Central memory CD8-positive, alpha-beta T cell (primary cell): Measurements from ENCODE around the gene CDH23.

ENCODE experiments used
- ATAC-seq: fragments of 150-1000 bp; cut with Tn5 transposase; replicated peaks from 2 replicates; pipeline ENCODE4 v1.10.0; 2022; ENCODE audit warnings: mild to moderate bottlenecking, moderate FRiP score, moderate number of reproducible peaks; ENCODE audit not compliant: poor library complexity, severe bottlenecking; ENCODE audit errors: extremely low read depth
- DNase-seq, 2 donors: peaks; one replicate each; pipeline ENCODE4 v3.0.0; 2021; ENCODE audit warnings: low spot score in 2 of 2
- H3K27ac Mint-ChIP-seq: one replicate; pipeline ENCODE4 v1.8.0; 2022; ENCODE audit warnings: low read depth, mild to moderate bottlenecking, moderate library complexity, mixed read lengths
- H3K27me3 Mint-ChIP-seq: one replicate; pipeline ENCODE4 v1.8.0; 2022; ENCODE audit warnings: mixed read lengths
- H3K36me3 Mint-ChIP-seq: one replicate; pipeline ENCODE4 v1.8.0; 2022; ENCODE audit warnings: mild to moderate bottlenecking, moderate library complexity, mixed read lengths; ENCODE audit not compliant: insufficient read depth
- H3K4me1 Mint-ChIP-seq: one replicate; pipeline ENCODE4 v1.8.0; 2022; ENCODE audit warnings: mixed read lengths
- H3K4me3 Mint-ChIP-seq: one replicate; pipeline ENCODE4 v1.8.0; 2022; ENCODE audit warnings: mild to moderate bottlenecking, moderate library complexity, mixed read lengths
- H3K9me3 Mint-ChIP-seq: one replicate; pipeline ENCODE4 v1.8.0; 2022; ENCODE audit warnings: mixed read lengths

The CDH23 gene

DNA sequence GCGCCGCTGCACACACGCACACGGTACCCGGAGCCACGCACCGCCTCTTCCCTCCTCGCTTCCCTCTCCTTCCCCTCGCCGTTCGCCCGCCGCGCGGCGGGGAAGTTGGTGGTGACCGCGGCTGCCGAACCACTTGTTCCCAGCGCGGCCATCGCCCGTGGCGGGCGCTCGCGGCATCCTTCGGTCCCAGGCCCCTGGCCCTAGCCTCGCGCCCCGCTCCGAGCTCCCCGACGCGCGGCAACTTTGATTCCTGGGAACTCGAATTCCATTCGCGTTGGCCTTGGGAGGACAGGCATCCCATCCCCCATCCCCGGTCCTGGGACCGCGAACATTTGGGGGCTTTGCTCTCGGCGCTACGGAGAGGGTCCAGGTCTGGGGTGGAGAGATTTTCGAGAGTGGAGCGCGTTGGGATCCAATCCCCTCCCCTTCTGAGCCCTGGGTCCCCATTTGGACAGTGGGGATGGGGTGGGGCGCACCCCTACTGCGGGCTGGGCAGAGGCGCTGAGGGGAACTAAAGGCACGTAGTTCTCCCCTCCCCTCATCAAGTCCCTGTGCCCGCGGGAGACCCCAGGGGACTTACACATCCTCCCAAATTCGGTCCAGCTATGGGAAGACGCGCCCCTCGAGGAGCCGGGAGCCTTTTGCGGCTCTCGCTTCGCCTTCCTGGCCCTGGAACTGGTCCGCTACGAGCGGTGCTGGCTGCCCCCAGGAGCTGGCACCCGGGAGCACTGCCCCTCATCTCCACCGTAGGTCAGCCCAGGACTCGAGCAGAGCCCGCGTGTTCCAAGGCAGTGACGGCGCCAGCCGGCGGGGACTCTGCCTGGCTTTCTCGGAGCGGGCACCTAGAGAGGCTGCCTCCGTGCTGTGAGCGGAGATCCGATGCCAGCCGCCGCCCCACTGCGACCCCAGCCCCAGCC lies 834 bp downstream of the CDH23 start:
- Mint-ChIP-seq H3K4me3 (peak overlapping the region; percentile 12), H3K27me3 (peaks cover 72% of the 10 kb centered on the region), H3K9me3 (no peaks in the 10 kb centered on the region), H3K4me1 (peaks cover 15% of the 10 kb centered on the region), H3K36me3 (no peaks in the 10 kb centered on the region), H3K27ac (no peak overlapping the region)
- ATAC-seq (no peak), DNase-seq (no peak)

- Mint-ChIP-seq H3K36me3 (no peaks in the 10 kb centered on the region), H3K27ac (no peak overlapping the region), H3K9me3 (no peaks in the 10 kb centered on the region), H3K4me1 (peaks cover 15% of the 10 kb centered on the region), H3K4me3 (no peak overlapping the region), H3K27me3 (peaks cover 61% of the 10 kb centered on the region)
- ATAC-seq = no peak
- DNase-seq = no peak
Observed at GRCh38 chr10:71398976-71399375, 2.3 kb downstream of the CDH23 start.

DNA sequence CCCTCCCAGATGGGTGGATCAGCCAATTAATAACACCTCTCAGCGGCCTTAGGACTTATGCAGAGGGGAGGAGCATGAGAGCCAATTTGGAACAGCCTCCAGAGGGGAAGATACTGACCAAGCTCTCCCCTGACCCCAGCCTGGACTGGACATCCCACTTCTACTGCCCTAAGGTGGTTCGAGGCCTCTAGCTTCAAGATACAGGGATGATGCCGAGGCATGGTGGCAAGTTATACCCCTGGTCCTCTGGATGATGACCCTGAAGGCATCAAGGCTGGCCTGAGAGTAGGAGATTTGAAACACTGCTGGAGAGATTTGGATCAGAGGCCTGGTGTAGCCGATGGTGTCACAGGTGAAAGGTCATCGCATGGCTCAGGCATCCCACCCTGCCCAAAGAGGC lies 3.2 kb downstream of the CDH23 start:
- no peaks in the 10 kb centered on the region for H3K9me3 Mint-ChIP-seq

GRCh38 chr10:71401056-71401455 lies 4.3 kb downstream of the CDH23 start:
- no peak overlapping the region for H3K27ac Mint-ChIP-seq
- no peak for ATAC-seq
- H3K36me3 Mint-ChIP-seq = no peaks in the 10 kb centered on the region
- peaks cover 11% of the 10 kb centered on the region for H3K4me1 Mint-ChIP-seq
- no peaks in the 10 kb centered on the region for H3K9me3 Mint-ChIP-seq
- H3K27me3 Mint-ChIP-seq = peaks cover 40% of the 10 kb centered on the region
- H3K4me3 Mint-ChIP-seq = no peak overlapping the region
- no peak for DNase-seq

More for the DNA sequence above, 3.2 kb downstream of the CDH23 start:
- no peaks in the 10 kb centered on the region for H3K36me3 Mint-ChIP-seq
- peaks cover 51% of the 10 kb centered on the region for H3K27me3 Mint-ChIP-seq
- H3K4me1 Mint-ChIP-seq = peaks cover 15% of the 10 kb centered on the region
- DNase-seq (no peak), ATAC-seq (no peak)
- H3K4me3 Mint-ChIP-seq = no peak overlapping the region
- H3K27ac Mint-ChIP-seq = no peak overlapping the region

GRCh38 chr10:71402005-71402404 lies 5.3 kb downstream of the CDH23 start:
- Mint-ChIP-seq H3K27me3 (peaks cover 37% of the 10 kb centered on the region), H3K9me3 (no peaks in the 10 kb centered on the region), H3K27ac (no peak overlapping the region), H3K36me3 (no peaks in the 10 kb centered on the region), H3K4me1 (peaks cover 10% of the 10 kb centered on the region), H3K4me3 (no peak overlapping the region)
- DNase-seq = no peak
- ATAC-seq = no peak

GRCh38 chr10:71404503-71405295 lies 8.0 kb downstream of the CDH23 start:
- H3K36me3 Mint-ChIP-seq = no peaks in the 10 kb centered on the region
- H3K4me1 Mint-ChIP-seq = no peaks in the 10 kb centered on the region
- no peaks in the 10 kb centered on the region for H3K9me3 Mint-ChIP-seq
- no peak overlapping the region for H3K27ac Mint-ChIP-seq
- no peak for ATAC-seq
- H3K4me3 Mint-ChIP-seq = no peak overlapping the region
- DNase-seq = no peak
- peaks cover 16% of the 10 kb centered on the region for H3K27me3 Mint-ChIP-seq

DNA sequence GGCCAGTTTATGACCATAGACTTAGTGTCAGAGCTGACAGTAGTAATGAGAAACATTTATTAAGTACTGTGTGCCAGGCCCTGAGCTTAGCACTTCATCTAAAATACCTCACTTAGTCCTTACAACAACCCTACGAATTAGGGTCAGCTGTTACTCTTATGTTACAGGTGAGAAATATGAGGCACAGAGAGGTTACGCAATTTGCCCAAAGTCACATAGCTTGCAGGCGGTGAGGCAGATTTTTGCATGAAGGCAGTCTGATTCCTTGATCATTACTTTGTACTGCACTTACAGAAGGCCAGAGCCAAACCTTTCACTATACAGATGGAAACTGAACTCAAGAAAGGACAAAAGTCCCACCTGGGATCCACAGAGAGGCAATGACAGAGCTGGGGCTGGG lies 10.2 kb downstream of the CDH23 start:
- H3K4me1 Mint-ChIP-seq = no peaks in the 10 kb centered on the region
- no peak for DNase-seq
- no peak overlapping the region for H3K27ac Mint-ChIP-seq
- peaks cover 3% of the 10 kb centered on the region for H3K9me3 Mint-ChIP-seq
- H3K27me3 Mint-ChIP-seq = no peaks in the 10 kb centered on the region
- H3K36me3 Mint-ChIP-seq = no peaks in the 10 kb centered on the region
- ATAC-seq = no peak
- no peak overlapping the region for H3K4me3 Mint-ChIP-seq

DNA sequence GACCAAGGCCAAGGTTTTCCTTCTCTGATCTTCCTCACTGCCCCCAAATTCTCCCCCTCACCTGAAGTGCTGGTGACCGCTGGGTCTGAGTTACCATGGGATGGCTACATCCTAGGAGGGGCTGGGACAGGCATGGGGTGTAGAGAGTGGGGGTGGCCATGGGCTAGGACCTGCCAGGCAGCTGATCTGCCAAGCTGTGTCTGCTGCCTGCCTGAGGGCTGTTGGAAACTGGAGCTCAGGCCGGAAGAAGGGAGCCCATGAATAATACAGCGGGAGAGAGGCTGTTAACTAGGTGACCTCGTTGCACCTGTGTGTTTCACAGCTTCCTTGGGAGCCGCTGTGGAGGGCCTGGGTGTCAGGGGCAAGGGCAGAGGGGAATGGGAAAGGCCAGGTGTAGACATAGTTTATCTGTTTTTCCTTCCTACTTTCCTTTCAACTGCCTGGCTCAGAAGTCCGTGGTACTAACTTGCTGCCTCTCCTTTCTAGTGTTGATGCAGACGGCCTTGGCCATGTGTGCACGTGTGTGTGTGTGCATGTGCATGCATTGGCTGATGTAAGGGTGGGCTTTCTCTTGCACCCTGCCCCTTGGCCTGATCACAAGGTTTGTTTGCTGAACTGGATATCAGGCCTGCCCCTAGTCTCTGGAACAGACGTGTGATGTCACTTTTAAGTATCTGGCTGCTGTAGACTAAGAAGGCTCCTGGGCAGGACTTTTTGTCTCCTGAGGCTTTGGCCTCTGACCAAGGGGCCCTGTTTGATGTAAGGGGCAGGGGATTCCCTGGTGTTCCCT lies 11.9 kb downstream of the CDH23 start:
- Mint-ChIP-seq H3K4me3 (no peak overlapping the region), H3K27me3 (no peaks in the 10 kb centered on the region), H3K36me3 (no peaks in the 10 kb centered on the region), H3K4me1 (no peaks in the 10 kb centered on the region), H3K9me3 (peaks cover 5% of the 10 kb centered on the region), H3K27ac (no peak overlapping the region)
- no peak for ATAC-seq
- DNase-seq = no peak

GRCh38 chr10:71409516-71410104 lies 12.9 kb downstream of the CDH23 start:
- H3K27ac Mint-ChIP-seq = no peak overlapping the region
- no peak overlapping the region for H3K4me3 Mint-ChIP-seq
- no peak for ATAC-seq
- H3K27me3 Mint-ChIP-seq = no peaks in the 10 kb centered on the region
- no peak for DNase-seq
- peaks cover 5% of the 10 kb centered on the region for H3K9me3 Mint-ChIP-seq
- no peaks in the 10 kb centered on the region for H3K4me1 Mint-ChIP-seq
- H3K36me3 Mint-ChIP-seq = no peaks in the 10 kb centered on the region

- no peaks in the 10 kb centered on the region for H3K36me3 Mint-ChIP-seq
- peaks cover 5% of the 10 kb centered on the region for H3K9me3 Mint-ChIP-seq
- no peak for DNase-seq
- ATAC-seq = no peak
- H3K4me1 Mint-ChIP-seq = no peaks in the 10 kb centered on the region
- H3K27ac Mint-ChIP-seq = no peak overlapping the region
- no peaks in the 10 kb centered on the region for H3K27me3 Mint-ChIP-seq
- H3K4me3 Mint-ChIP-seq = no peak overlapping the region
Observed at GRCh38 chr10:71413581-71413980, 16.9 kb downstream of the CDH23 start.

- Mint-ChIP-seq H3K27me3 (no peaks in the 10 kb centered on the region), H3K27ac (no peak overlapping the region), H3K4me3 (no peak overlapping the region), H3K36me3 (no peaks in the 10 kb centered on the region), H3K9me3 (peaks cover 5% of the 10 kb centered on the region), H3K4me1 (no peaks in the 10 kb centered on the region)
- ATAC-seq (no peak), DNase-seq (no peak)
Observed at GRCh38 chr10:71414359-71414758, 17.6 kb downstream of the CDH23 start.

GRCh38 chr10:71419002-71419540 lies 22.4 kb downstream of the CDH23 start:
- ATAC-seq (no peak), DNase-seq (no peak)
- Mint-ChIP-seq H3K27ac (no peak overlapping the region), H3K4me1 (no peaks in the 10 kb centered on the region), H3K36me3 (no peaks in the 10 kb centered on the region), H3K9me3 (no peaks in the 10 kb centered on the region), H3K27me3 (peaks cover 2% of the 10 kb centered on the region), H3K4me3 (no peak overlapping the region)
